Measurements from ENCODE around the gene RIPOR3.

The RIPOR3 gene

DNA sequence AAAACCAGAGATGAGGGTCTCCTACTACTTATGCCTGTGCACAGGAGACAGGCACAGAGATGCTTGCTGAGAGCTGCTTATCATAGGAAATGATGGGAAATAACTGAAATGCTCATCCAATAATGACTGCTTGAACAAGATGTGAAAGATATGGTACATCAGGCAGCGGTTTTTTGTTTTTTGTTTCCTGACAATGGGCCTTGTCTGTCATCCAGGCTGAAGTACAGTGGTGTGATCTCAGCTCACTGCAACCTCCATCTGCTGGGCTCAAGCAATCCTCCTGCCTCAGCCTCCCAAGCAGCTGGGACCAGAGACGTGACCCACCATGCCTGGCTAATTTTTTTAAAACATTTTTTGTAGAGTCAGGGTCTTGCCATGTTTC lies 1.2 kb upstream of the RIPOR3 start:
- DNase-seq (ENCODE audit: extremely low spot score): no peak
- POLR2A ChIA-PET: interaction anchor here (0.7 kb wide), 1 partner anchor 93 kb away, joined by 3 read pairs; no protein-coding TSS in a partner anchor
- CTCF ChIA-PET: no interaction called here
- TF ChIP-seq TARDBP (IDR thresholded peaks at IDR 0.05) (no peak), FOXK2 (IDR thresholded peaks at IDR 0.05) (no peak), BHLHE40 (IDR thresholded peaks at IDR 0.05; ENCODE audit: borderline replicate concordance) (no peak)

DNA sequence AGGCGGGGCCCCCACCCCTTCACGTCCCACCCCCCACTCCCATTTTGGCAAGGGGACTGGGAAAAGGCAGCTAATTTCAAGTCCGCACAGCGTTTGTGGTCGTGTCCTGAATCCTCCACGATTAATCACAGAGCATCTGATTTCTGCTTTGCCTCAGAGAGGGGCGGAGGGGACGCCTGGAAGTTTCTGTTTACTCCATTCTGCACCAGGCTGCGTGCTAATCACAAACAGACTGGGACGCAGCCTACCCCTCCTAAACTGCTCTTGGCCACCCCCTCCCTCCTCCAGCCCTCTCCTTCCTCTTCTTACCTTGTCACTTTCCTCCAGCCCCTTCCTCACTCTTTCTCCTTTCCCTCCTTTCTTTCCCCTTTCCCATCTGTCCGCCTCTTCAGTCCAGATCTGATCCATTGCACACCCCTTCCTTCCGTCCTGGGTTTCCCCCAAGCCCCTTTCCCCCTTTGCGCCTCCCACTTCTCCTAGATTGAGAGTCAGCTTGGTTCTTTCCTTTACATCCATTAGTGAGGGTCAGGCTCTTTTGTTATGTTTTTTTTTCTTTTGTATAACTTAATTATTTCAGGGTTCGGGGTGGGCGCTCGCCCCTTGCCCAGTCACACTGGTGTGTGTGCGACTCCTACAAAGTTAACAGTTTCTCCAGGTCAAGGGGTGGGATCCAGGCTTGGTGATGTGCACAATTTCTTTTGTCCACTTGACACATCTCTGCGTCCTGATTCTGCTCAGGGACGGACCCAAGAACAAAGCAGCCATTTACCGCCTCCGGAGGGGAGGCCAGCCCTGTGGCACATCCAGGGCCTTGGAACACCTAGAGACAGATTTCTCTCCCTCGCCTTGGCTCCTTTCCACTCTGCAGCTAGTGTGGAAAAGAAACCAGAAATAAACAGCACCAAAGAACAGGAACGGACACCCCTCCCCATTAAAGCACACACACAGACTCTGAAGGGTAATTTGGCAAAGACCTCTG lies 520 bp upstream of the RIPOR3 start:
- DNase-seq (ENCODE audit: extremely low spot score): no peak
- POLR2A ChIA-PET: interaction anchor here (0.7 kb wide), 1 partner anchor 93 kb away, joined by 3 read pairs; no protein-coding TSS in a partner anchor
- no peak for TF ChIP-seq TARDBP (IDR thresholded peaks at IDR 0.05)
- no peak for TF ChIP-seq NFRKB (IDR thresholded peaks at IDR 0.05)
- TF ChIP-seq SUZ12 (IDR thresholded peaks at IDR 0.05): no peak
- TF ChIP-seq SP1 (IDR thresholded peaks at IDR 0.05): no peak
- TF ChIP-seq, protein P1, sequence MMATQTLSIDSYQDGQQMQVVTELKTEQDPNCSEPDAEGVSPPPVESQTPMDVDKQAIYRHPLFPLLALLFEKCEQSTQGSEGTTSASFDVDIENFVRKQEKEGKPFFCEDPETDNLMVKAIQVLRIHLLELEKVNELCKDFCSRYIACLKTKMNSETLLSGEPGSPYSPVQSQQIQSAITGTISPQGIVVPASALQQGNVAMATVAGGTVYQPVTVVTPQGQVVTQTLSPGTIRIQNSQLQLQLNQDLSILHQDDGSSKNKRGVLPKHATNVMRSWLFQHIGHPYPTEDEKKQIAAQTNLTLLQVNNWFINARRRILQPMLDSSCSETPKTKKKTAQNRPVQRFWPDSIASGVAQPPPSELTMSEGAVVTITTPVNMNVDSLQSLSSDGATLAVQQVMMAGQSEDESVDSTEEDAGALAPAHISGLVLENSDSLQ (IDR thresholded peaks at IDR 0.05): no peak
- no peak for TF ChIP-seq FOXM1 (IDR thresholded peaks at IDR 0.05; ENCODE audit: borderline replicate concordance)
- TF ChIP-seq LEF1 (IDR thresholded peaks at IDR 0.05; ENCODE audit: borderline replicate concordance): no peak
- no peak for TF ChIP-seq FOXA1 (IDR thresholded peaks at IDR 0.05)
- TF ChIP-seq ELF4 (IDR thresholded peaks at IDR 0.05): no peak
- no peak for TF ChIP-seq FOXK2 (IDR thresholded peaks at IDR 0.05)
- no peak for TF ChIP-seq ZNF384 (IDR thresholded peaks at IDR 0.05)
- no peak for TF ChIP-seq BHLHE40 (IDR thresholded peaks at IDR 0.05; ENCODE audit: borderline replicate concordance)
- CTCF ChIA-PET: no interaction called here

DNA sequence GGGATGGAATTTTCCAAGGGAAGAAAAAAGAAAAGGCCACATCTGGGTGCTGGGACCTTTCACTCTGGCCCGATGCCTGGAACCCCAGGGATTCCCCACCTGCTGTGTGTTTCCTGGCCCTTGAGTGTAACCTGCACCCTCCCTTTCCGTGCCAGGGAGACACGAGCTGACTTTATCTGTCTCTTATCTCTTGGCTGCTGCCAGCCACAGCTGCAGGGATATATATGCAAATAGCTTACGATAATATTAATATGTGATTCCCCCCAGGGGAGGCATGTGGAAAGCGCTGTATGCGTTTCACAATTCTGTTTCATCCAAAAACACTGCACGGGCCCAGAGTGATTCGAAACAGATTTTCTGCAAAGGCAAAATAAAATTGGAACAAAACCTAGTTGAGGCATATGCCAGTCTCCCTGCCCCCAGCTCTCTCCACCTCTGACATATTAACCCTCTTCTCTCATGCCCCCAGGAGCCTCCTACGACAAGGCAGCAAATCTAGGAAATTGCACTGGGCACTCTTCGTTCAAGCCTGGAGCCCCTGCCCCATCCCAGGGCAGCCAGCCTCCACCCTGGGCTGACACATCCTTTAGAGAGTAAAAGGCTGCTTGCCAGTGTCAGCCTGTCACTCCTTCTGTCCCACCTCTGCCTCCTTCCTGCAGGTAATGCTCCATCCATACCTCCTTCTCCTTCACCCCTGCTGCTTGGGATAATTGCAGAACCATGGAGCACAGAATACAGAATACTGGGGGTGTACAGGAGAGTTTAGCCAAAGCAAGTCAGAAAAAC lies 1.3 kb downstream of the RIPOR3 start:
- ChIA-PET CTCF (interaction anchor here (0.8 to 0.9 kb wide), 2 partner anchors 21 to 64 kb away, joined by 3 to 4 read pairs; no protein-coding TSS in a partner anchor), POLR2A (no interaction called here)

DNA sequence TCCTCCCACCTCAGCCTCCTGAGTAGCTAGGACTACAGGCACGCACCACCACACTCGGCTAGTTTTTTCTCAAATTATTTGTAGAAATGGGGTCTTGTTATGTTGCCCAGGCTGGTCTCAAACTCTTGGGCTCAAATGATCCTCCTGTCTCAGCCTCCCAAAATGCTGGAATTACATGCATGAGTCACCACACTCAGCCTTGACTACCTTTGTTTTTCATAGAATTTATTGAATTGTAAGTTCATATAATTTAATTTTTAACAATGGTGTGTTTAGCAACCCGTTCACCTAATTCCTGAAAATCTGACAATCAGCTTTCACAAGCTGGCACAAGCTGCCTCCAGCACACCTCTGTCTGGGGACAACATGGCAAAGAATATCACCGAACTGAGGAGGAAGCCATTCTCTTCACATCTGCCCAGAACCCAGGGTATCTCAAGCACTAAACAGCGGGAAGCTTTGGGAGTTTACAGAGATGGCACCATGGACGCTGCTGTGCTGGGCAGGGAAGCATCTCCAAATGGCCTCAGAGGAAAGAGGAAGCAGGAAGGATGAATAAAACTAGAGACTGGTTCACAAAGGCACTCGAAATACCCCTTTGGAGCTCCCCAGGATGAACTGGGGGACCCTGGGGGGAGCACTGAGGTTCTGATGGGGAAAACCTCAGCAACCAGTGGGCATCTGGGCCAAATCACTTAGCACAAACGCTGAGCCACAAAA lies 2.9 kb downstream of the RIPOR3 start:
- ChIA-PET POLR2A (no interaction called here), CTCF (no interaction called here)
- no peak for DNase-seq (ENCODE audit: extremely low spot score)
- TF ChIP-seq SUZ12 (IDR thresholded peaks at IDR 0.05) (no peak), L3MBTL2 (conservative IDR thresholded peaks at IDR 0.05) (no peak), ELF4 (IDR thresholded peaks at IDR 0.05) (no peak), FOXM1 (IDR thresholded peaks at IDR 0.05; ENCODE audit: borderline replicate concordance) (no peak), ZNF384 (IDR thresholded peaks at IDR 0.05) (no peak), BHLHE40 (IDR thresholded peaks at IDR 0.05; ENCODE audit: borderline replicate concordance) (no peak)
- TF ChIP-seq, protein P1 (IDR thresholded peaks at IDR 0.05): no peak

More for the DNA sequence above, 1.3 kb downstream of the RIPOR3 start:
- no peak for DNase-seq (ENCODE audit: extremely low spot score)
- no peak for TF ChIP-seq TARDBP (IDR thresholded peaks at IDR 0.05)
- TF ChIP-seq LEF1 (IDR thresholded peaks at IDR 0.05; ENCODE audit: borderline replicate concordance): no peak
- no peak for TF ChIP-seq FOXK2 (IDR thresholded peaks at IDR 0.05)

DNA sequence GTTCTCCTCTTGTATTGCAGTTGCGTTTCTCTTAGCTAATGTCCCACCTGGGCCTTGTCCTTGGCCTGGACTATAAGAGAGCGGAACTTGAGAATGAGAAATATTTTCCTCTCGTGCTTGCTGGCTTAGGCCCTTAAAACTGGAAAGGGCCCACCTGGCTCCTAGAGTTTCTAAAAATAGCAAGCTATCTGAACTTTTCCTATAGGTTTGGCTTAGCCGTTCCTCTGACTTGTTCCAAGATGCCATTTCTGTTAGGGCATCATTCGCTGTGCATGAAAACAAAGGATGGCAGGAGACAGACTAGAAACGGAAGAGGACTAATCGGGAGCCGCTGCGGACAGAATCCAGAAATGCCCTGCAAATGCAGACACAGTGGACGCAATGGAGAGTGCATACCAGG lies 4.5 kb downstream of the RIPOR3 start:
- no peak for DNase-seq (ENCODE audit: extremely low spot score)
- ChIA-PET CTCF (interaction anchor here (0.7 kb wide), 1 partner anchor 41 kb away, joined by 3 read pairs; no protein-coding TSS in a partner anchor), POLR2A (no interaction called here)
- TF ChIP-seq ELF4 (IDR thresholded peaks at IDR 0.05): no peak

DNA sequence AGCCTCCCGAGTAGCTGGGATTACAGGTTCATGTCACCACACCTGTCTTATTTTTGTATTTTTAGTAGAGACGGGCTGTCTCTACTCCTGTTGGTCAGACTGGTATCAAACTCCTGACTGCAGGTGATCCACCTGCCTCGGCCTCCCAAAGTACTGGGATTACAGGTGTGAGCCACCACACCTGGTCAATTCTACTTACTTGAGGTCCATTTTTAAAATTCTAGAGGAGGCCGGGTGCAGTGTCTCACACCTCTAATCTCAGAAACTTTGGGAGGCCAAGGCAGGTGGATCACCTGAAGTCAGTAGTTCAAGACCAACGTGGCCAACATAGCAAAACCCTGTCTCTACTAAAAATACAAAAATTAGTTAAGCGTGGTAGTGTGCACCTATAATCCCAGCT lies 7.8 kb downstream of the RIPOR3 start:
- CTCF ChIA-PET: no interaction called here
- POLR2A ChIA-PET: no interaction called here
- TF ChIP-seq NFRKB (IDR thresholded peaks at IDR 0.05): no peak
- no peak for TF ChIP-seq FOXK2 (IDR thresholded peaks at IDR 0.05)
- no peak for TF ChIP-seq SUZ12 (IDR thresholded peaks at IDR 0.05)
- TF ChIP-seq L3MBTL2 (conservative IDR thresholded peaks at IDR 0.05): no peak
- no peak for TF ChIP-seq TARDBP (IDR thresholded peaks at IDR 0.05)
- no peak for TF ChIP-seq ARNT (IDR thresholded peaks at IDR 0.05)
- TF ChIP-seq HDGF (IDR thresholded peaks at IDR 0.05; ENCODE audit: borderline replicate concordance): no peak
- no peak for TF ChIP-seq BHLHE40 (IDR thresholded peaks at IDR 0.05; ENCODE audit: borderline replicate concordance)
- no peak for TF ChIP-seq CTBP1 (IDR thresholded peaks at IDR 0.05; ENCODE audit: borderline replicate concordance)
- DNase-seq (ENCODE audit: extremely low spot score): no peak

Data from HEK293T (cell line).